ENCODE results near the gene JUN.
"Not testable (repeated sequence)": the region's sequence is repeated elsewhere in the genome, so short reads cannot be mapped to it uniquely, and the experiment has no call there.

JUN gene

DNA sequence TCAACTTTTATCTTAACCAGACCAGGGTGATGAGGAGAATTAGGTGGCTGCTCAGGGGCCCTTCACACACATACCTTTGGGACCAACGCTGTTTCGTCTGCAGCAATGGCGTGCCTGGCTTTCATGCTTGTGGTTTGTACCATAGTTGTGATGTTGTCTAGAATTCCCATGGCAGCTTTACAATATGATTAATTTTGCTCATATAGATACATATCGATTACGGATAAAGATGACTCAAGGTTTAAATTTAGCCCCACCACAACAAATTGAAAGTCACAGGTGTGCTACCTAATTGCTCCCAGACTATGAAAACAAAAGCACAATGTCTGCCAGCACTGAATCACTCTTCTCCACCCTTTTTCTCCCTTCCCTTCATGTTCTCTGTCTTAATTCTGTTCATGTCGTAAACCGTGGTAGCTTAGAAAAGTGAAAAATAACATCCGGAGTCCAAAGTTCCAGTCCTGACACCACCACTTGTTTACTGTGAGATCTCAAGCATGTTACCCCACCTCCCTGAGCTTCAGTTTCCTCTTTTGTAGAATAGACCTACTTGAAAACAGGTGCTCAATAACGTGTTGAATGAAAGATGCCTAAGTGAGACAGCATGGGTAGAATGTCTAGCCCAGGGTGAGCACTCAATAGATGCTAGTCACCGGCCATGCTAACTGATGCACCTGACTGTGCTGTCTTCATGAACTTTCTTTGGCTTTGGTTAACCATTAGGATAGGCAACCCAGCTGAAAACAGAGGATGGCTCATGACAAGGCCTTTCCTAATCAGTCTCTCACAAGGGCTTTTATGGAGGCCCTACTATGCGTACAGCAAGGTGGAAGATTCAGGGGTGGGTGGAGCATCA is 22.1 kb upstream of the JUN start:
- DNase-seq: no peak

DNA sequence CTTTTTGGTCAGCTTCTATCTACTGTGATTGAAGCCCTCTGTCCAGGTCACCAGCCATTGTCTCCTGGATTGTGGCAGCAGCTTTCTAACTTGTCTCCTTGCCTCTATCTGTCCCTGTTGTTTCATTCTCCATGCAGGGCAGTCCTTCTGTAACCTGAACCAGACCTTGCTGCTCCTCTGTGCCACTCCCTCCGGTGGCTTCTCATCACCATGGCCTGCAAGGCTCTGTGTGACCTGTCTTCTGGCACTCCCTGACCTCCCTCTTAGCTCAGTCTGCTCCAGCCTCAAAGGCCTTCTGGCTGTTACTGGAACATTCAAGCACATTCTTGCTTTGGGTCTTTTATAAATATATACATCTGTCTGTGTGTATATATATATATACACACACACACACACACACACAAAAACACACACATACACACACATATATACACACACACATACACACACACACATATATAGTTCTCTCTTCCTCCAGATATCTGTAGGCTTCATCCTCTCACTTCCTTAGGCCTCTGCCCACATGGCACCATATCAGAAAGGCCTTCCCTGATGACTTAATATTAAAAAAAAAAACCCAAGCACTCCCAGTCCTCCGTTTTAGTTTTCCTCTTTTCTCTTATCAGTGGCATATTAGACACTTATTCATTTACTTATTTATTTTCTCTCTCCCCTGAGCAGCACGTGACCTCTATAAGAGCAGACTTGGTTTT is 21.2 kb upstream of the JUN start:
- no peak for DNase-seq

DNA sequence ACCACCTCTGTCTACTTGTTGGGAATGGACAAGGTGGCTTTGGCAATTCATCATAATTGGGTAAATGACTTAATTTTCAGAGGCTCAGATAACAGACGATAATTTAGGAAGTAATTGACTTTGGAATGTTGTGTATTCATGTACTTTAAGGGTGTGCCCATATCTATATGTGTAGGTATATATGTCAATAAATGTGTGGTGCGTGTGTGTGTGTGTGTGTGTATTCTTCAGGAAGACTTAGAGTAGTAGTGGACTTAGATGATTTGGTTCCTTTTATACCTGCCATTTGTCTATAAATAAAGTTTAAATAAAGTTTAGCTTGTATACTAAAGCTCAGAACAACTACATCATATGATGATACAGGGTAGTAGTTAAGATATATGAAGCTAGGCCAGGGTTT is 20.0 kb upstream of the JUN start:
- DNase-seq: no peak

DNA sequence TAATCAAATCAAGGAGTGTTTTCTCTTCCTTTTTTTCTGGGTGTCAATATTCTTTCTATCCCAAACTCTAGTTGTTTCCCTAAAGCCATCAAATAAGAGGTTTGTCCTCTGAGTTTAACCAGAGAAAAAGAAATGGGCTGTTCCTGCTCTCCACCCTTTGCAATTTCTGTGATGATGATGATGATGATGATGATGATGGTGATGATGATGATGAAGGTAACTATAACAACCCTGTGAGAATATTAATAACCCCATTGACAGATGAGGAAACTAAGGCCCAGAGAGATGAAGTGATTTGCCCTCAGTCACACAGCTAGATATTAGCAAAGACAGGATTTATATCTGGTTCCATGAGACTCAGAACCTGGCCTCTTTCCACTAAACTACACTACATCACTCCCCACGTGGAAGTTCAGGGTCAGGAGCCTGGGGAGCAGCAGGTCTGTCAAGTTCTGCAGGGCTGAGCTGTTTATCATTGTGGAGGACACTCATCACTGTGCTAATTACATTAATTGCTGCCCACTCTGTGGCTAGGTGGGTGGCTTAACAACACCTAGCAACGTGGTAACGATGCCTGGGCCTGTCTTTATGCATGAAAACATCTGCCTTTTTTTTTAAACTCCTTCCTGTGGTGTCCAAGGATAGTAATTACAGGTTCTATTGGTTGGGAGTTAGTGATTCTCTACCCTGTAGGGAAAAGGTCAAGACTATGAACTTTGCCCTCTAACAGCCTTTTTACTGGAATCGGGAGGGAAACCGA is 19.0 kb upstream of the JUN start:
- DNase-seq: no peak

DNA sequence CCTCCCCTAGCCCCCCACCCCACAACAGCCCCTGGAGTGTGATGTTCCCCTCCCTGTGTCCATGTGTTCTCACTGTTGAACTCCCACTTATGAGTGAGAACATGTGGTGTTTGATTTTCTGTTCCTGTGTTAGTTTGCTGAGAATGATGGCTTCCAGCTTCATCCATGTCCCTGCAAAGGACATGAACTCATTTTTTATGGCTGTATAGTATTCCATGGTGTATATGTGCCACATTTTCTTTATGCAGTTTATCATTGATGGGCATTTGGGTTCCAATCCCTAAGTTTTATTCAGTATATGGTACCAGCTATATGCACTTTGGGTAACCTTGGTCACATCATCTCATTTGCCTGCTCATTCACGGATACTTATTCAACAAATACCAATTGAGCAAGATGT is 17.4 kb upstream of the JUN start:
- not testable (repeated sequence) for DNase-seq

DNA sequence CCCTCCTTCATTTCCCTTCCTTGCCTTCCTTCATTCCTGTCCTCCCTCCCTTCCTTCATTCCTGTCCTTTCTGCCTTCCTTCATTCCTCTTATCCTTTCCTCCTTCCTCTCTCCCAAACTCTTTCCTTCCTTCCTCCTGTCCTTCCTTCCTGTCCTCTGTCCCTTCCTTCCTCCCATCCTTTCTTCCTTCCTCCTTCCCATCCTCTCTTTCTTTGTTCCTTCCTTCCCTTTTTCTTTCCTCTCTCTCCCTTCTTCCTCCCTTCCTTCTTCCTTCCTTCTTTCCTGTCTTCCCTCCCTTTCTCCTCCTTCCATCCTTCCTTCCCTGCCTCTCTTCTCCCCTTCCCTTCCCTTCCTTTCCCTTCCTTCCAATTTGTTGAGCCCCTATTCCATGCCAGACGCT is 15.8 kb upstream of the JUN start:
- no peak for DNase-seq

DNA sequence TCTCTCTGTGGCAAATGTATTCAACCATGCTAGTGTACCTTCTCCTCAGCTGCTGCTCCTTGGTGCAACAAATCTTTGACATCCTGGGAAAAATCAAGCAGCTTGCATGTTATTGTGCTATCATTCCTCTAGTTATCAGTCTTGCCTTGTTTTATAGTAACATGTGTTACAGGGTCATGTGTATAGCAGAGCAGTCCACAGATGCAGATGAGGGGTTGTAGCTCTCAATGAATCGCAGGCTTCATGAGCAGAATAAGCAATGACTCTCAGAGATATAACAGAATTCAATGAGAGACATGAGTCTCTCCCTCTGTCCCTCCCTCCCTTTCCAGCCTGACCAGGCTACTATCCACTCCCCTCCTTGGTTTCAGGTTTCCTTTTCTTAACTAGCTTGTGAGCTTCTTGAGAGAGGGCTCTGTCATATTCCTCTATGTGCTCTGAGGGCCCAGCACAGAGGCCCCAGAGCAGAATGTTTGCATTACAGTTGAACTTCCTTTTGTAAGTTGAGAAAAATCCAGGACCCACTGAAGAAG is 15.1 kb upstream of the JUN start:
- DNase-seq: no peak

DNA sequence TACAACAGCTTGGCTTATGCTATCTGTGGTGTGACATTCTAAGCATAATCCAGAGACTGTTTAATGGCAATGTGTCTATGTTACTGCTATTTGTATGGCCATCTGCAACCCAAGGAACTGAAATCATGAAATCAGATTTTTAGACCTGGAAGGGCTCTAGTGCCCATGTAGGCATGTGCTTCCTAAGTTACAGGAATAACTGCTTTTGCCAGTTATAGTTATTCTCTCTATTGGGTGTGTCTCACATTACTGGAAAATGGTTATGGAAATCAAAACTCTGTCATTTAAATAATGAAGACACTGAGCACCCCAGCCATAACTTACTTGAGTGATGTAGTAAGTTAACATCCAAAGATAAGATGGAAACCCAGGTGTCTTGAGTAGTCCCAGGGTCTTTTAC is 12.6 kb upstream of the JUN start:
- DNase-seq: no peak

DNA sequence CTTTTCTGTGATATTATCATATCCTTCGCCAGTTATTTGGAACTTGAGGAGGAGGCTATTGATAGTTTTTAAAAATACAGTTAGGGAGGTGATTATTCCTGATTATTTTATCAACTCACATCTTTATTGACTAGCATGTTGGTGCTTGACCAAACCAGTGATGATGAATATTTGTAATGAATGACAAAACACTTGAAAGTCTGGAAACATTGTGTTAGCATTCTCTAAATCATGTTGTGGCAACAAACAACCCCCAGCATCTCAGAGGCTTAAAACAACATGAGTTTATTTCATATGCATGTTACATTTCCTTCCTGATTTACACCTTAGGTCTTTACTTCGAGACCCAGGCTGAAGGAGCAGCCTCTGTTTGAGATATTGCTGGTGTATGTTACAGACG is 10.7 kb upstream of the JUN start:
- no peak for DNase-seq

DNA sequence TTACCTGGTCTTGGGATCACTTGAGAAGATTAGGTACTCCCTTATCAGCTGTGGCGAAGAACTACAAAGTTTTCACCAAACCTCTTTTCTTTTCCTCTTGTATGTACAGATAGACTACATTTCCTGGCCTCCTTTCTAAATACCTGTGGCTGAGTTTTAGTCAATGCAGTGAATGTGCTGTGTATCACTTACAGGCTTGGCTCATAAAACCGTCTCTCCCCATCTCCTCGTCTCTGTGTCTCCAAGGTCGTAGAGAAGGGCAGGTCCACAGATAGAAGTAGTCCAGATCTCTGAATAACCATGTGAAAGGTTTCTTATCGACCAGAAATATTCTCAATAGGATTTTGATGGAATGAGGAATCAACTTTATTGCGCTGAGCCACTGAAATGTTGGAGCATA is 9.0 kb upstream of the JUN start:
- DNase-seq: no peak

DNA sequence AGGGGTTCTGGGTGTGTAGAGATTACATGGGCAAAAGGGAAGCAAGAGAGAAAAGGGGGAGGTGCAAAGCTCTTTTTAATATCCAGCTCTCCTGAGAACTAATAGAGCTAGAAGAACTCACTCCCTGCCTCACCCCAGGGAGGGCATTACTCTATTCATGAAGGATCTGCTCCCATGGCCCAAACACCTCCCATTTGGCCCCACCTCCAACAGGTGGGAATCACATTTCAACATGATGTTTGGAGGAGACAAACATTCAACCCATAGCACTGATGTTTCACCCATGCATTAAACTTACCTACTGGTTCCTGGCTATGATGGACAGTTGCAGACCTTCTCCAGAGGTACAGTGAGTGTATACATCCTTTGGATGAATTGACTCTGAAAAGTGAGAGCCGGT is 7.3 kb upstream of the JUN start:
- DNase-seq: no peak

DNA sequence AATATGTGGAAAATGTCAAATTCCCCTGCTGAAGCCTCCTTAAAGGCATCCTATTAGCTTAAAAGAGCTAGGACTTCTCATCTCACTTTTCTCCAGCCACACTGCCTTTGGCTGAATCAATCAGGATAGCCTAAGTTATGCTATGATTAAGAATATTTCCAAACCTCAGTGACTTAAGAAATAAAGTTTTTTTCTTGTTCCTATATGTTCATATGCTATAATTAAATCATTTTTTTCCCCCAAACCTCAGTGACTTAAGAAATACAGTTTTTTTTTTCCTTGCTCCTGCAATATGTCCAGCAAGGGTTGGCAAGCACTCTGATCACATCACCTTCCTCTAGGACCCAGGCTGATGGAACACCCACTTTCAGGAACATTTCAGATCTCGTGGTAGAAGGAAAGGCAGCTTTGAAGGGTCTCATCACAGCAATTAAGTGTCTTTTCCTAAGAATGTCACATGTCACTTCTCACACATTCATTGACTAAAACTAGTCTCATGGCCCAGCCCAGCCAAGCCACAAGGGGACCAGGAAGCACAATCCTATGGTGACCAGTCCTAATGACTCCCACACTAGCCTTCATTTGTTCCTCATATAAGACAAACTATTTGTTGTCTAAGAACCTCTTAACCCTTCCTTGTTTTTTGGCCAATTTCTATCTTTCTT is 6.3 kb upstream of the JUN start:
- DNase-seq: no peak

DNA sequence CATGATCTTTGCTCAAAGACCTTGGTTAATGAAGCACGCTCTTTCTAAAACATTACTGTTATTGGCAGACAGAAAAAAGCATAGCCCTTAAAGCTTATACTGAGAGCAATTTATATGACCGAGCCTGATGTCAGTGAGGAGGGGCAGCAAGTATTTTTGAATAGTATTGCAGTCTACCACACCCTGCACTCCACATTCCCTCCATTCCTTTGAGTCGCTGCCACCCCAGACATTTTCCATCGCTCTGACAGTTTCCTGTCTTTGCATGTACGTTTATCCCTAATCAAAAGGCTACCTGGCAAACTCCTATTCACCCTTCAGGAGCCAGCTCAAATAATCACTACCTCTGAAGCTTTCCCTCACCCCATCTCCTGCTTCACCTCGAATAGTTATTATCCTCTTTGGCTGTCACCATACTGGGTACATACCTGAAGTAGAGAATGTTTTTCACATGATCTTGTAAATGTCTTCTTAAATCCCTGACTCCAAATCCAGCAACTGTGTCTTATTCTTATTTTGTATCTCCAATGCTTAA is 5.5 kb upstream of the JUN start:
- DNase-seq: no peak

DNA sequence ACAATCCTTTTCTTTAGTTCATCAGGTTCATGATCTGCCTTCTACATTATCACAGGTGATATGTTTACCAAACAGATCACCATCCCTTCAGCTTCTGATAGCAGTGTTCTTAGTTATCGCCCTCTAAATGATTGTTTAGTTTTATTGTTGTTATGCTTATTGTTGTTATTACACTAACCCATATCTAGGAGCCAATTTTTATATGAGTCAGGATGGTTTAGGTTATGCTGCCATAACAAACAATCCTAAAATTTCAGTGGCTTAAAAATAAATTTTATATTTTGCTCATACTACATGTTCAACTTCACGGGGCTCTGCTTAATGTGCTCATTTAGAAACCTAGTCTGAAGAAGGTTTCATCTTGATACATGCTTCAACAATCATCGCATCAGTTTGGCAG is 4.4 kb upstream of the JUN start:
- DNase-seq: no peak

DNA sequence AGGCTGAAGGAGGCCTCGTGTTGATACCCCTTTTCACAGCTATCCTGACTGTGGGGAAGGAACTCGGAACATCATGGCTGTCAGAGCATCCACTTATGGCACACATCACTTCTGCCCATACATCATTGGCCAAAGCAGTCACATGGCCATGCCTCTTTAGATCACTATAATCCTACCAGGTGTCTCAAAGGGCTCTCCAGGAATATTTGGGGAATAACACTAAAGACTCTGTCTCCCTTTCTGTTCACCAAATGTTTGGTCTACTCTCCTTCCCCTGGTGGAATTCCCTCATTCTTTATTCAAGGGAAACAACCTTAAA is 3.0 kb upstream of the JUN start:
- DNase-seq: no peak

DNA sequence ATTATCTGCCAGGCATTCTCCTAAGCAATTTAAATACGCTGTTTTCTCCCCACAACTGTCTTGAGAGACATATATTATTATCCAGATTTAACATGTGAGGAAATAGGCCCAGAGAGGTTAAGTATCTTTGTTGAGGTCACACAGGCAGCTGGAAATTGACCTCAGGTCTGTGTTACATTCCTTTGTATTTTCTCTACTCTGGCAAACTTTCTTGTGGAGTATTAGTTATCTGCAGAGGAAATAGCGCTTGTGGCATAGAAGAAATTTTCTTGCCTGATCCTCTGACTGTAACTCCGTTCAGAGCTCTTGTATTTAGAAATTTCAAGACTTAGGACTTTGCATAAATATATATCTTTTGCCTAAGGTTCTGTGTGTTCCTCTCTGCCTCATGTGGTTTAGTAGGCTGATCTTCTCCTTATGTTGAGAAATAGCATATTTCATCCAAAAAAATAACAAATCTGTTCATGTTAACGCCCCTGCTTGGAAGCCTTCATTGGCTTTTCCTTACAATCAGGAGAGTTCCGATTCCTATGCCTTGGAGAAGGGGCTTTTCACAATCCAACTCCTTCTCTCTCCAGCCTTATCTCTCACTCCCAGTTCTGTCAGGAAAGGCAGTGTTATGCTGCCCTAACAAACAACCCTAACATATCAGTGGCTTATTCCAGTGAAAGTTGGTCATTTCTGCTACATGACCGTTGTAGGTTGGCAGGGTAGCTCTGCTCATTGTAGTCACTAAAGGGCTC is 2.5 kb upstream of the JUN start:
- no peak for DNase-seq

DNA sequence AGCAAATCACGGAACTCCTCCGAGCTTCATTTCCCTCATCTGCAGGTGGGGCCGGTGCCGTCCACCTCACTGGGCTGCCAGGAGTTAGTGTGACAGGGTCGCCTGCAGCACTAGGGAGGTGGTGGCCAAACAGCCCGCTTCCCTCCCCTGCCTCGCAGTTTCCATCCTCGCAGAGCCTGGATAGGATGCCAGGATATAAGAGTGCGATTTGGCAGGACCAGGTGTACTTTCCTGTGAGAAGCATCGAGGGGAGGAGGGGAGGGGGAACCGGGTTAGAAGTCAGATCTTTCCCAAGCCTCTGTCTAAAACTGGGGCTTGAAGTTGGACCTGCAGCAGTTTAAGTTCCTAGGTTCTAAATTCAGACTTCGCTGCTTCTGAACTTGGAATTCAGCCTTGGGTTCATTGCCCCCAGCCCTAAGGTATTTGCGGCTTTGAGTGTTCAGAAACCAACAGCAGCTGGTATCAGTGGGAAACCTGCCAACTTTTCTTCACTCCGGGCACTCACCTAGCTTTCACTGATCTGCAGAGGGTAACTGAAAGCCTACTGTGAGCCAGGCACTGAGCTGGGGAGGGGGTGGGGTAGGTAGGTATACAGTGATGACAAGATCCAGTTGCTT is 1.7 kb upstream of the JUN start:
- peak; percentile 85 for DNase-seq

DNA sequence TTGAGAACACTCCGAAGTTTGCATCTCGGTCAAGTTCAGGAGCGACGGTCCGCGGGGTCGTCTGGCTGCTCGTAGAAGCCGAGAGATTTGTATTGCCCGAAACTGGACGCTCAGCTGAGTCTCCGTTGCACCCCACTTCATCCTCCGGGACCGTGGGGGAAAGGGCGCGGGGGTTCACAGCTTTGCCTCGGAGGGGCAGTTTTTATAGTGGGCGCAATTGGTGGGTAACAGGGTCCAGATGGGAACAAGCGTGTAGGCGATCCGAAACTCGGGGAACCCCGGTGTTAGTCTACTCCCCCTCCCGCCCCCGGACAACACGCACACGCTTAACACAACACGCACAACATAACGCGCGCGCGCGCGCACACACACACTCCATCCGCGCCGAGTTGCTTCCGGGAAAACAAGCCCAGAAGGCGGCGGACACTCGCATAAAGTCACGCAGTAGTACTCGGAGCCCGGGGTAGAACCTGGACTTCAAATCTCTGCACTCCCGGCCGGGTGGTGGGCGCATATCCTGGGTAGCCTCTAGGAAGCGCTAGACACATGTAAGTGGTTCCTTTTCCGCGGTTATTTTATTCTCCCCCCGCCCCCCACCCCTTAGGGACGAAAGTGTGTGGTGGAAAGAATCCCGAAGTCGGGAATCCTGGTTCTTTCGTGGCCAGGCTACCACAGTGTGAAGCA is 1.1 kb upstream of the JUN start:
- peak; percentile 85 for DNase-seq

DNA sequence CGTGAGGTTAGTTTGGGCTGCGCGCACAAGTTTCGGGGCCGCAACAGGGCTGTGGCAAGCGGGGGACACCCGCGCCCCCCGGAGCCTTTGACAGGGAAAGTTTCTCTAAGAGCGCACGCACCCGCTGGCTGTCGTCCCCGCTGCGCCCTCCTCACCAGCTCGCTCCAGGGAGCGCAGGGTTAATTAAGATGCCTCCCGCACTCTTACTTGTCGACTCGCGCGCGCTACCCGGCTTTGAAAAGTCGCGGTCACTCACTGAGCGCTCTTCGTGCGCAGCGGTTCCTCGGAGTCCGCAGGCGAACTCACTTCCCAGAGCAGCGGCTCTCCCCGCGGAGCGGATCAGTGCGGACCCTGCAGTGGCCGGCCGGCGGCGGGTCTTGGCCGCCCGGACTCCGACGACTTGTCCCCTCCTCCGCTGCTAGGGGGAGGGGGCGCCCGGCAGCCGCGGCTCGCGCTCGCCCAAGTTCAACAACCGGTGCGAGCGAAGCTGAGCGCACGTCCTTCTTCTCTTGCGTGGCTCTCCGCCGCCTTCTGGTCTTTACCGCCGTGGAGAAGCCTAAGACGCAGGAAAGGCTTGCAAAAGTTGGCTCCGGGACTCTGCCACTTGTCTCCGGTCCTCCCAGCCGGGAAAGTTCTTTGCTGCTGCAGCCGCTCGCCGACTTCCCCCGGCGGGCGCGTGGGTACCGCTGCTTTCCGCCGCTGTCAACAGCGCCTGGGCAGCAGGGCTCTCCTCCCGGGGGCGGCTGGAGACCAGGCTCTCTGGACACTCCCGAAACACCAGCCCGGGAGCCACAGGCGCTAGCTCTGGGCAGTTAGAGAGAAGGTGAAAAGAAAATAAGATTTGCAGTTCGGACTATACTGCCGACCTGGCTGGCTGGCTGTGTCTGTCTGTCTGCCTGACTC is 506 bp downstream of the JUN start:
- no peak for DNase-seq
